ENCODE data around the gene PDLIM3. TPM values are rescaled to one million over a fixed set of nuclear protein-coding genes. Genes with fewer than 3 reads are reported as not detected.

PDLIM3 gene
- total RNA-seq, 5 donors from 2014 or later (not counting 1 experiment from before 2014, with no cell fraction given), result 0.23 to 0.63 (median 0.63) TPM; not detected in 2

DNA sequence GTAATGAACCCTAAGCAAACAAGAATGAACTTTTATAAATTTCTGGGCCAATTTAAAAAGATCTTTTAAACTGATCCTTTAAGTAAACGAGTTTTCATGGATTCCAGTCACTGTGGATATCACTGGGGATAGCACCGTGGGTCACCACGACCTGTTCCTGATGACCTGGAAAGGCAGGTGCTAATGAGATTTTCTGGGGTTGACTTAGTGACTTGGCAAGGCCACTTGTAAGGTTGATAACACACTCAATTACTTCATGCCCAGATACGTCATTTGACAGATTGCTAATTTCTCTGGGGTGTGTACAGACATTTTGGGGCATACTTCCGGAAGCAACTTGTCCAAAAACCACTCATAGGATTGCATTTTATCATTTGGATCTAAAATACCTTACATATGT, 24.5 kb downstream of the PDLIM3 start:
- Histone ChIP-seq H3K36me3 (ENCODE audit: control insufficient read depth in 2 of 2, extremely low read depth in 1 of 2, insufficient read depth in 1 of 2, low read length in 1 of 2) (no peaks in the 10 kb centered on the region), H3K27ac (ENCODE audit: low read length) (no peak overlapping the region), H3K4me1 (ENCODE audit: control insufficient read depth in 1 of 2, extremely low read depth in 1 of 2, insufficient read depth in 2 of 2, low read length in 2 of 2) (peaks cover 4 to 16% of the 10 kb centered on the region in 2 experiments), H3K4me3 (ENCODE audit: control insufficient read depth in 1 of 2, extremely low read depth in 1 of 2, low read length in 1 of 2) (no peak overlapping the region), H3K9me3 (no peaks in the 10 kb centered on the region), H3K27me3 (replicated peaks in 1 of 2; ENCODE audit: control insufficient read depth in 2 of 2, extremely low read depth in 1 of 2, insufficient read depth in 2 of 2, low read length in 1 of 2) (peaks cover 15 to 32% of the 10 kb centered on the region in 2 experiments)
- peaks cover 55 to 66% of the 10 kb centered on the region in 2 donors for H3K27me3 Mint-ChIP-seq
- H3K4me1 Mint-ChIP-seq, result peaks cover 14 to 20% (median 16%) of the 10 kb centered on the region in 3 donors
- H3K27ac Mint-ChIP-seq, result no peak overlapping the region
- H3K36me3 Mint-ChIP-seq, result no peaks in the 10 kb centered on the region
- H3K9me3 Mint-ChIP-seq, result no peaks in the 10 kb centered on the region
- no CpG with 5 or more reads among the region's 5 CpGs for WGBS (ENCODE audit: insufficient coverage)
- no peak for DNase-seq
- ChIA-PET POLR2A (no interaction called here), CTCF (no interaction called here)
- no peak overlapping the region for H3K4me3 Mint-ChIP-seq
- no peak for ATAC-seq (replicated peaks in 1 of 4)

DNA sequence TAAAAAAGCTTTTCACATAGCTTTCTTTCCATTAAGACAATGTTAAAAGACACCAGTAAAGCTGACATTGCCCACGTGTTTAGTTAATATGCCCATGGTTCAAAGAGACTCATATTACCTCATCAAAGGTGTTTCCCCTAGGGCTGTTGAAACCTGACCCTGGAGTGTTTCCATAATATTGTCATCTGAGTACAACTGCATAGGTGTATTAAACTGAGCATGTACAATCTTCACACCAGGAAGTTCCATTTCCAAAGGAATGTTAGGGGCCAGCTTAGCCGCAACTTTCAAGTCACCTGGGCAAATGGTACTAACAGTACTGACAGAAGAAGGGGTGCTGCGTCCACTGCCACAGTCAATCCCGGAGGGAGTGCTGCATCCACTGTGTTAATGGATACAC, 27.1 kb downstream of the PDLIM3 start:
- no peak for DNase-seq
- H3K4me3 ChIP-seq (ENCODE audit: control insufficient read depth in 1 of 2, extremely low read depth in 1 of 2, low read length in 1 of 2), result no peak overlapping the region
- no peaks in the 10 kb centered on the region for H3K9me3 ChIP-seq
- no peaks in the 10 kb centered on the region for H3K36me3 ChIP-seq (ENCODE audit: control insufficient read depth in 2 of 2, extremely low read depth in 1 of 2, insufficient read depth in 1 of 2, low read length in 1 of 2)
- Mint-ChIP-seq H3K4me1 (peaks cover 5 to 9% (median 7%) of the 10 kb centered on the region in 3 donors), H3K27ac (no peak overlapping the region), H3K9me3 (no peaks in the 10 kb centered on the region), H3K4me3 (no peak overlapping the region), H3K36me3 (no peaks in the 10 kb centered on the region), H3K27me3 (peaks cover 37 to 61% of the 10 kb centered on the region in 2 donors)
- WGBS (ENCODE audit: insufficient coverage), result 95% methylated on average over 3 of the region's 4 CpGs
- peaks cover 0 to 6% of the 10 kb centered on the region in 2 experiments for H3K4me1 ChIP-seq (ENCODE audit: control insufficient read depth in 1 of 2, extremely low read depth in 1 of 2, insufficient read depth in 2 of 2, low read length in 2 of 2)
- no peak for ATAC-seq (replicated peaks in 1 of 4)
- ChIA-PET POLR2A (no interaction called here), CTCF (interaction anchor here (0.6 to 0.7 kb wide), 2 partner anchors 10 to 74 kb away, joined by 3 read pairs; no protein-coding TSS in a partner anchor)
- no peak overlapping the region for H3K27ac ChIP-seq (ENCODE audit: low read length)
- peaks cover 13 to 23% of the 10 kb centered on the region in 2 experiments for H3K27me3 ChIP-seq (replicated peaks in 1 of 2; ENCODE audit: control insufficient read depth in 2 of 2, extremely low read depth in 1 of 2, insufficient read depth in 2 of 2, low read length in 1 of 2)

DNA sequence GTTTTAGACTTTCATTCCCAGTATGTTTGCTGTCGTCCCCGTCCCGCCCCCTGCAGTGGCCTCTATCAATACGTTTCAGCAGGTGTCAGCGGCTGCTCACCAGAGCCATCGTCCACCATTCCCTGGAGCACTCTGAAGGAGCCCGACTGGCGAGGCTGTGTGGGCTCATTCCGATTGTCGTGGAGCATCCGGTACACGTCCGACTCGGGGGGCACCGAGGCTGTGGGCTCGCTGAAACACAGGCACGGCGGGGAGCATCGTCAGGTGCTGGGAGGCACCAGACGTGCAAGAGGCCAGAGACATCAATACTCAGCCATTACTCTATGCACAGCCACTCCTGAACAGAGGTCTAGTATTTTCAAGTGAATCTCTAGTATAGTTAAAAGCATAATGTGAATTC, 28.9 kb downstream of the PDLIM3 start:
- Histone ChIP-seq H3K27ac (ENCODE audit: low read length) (no peak overlapping the region), H3K4me1 (ENCODE audit: control insufficient read depth in 1 of 2, extremely low read depth in 1 of 2, insufficient read depth in 2 of 2, low read length in 2 of 2) (no peaks in the 10 kb centered on the region), H3K4me3 (ENCODE audit: control insufficient read depth in 1 of 2, extremely low read depth in 1 of 2, low read length in 1 of 2) (no peak overlapping the region), H3K27me3 (replicated peaks in 1 of 2; ENCODE audit: control insufficient read depth in 2 of 2, extremely low read depth in 1 of 2, insufficient read depth in 2 of 2, low read length in 1 of 2) (peaks cover 9 to 14% of the 10 kb centered on the region in 2 experiments), H3K36me3 (ENCODE audit: control insufficient read depth in 2 of 2, extremely low read depth in 1 of 2, insufficient read depth in 1 of 2, low read length in 1 of 2) (no peaks in the 10 kb centered on the region), H3K9me3 (no peaks in the 10 kb centered on the region)
- H3K4me1 Mint-ChIP-seq, result no peaks in the 10 kb centered on the region
- ATAC-seq (replicated peaks in 1 of 4) (no peak), DNase-seq (no peak)
- no peaks in the 10 kb centered on the region for H3K9me3 Mint-ChIP-seq
- WGBS (ENCODE audit: insufficient coverage), result 90% methylated on average over 17 of the region's 20 CpGs
- no peak overlapping the region for H3K4me3 Mint-ChIP-seq
- ChIA-PET CTCF (no interaction called here), POLR2A (no interaction called here)
- H3K27me3 Mint-ChIP-seq, result peaks cover 28 to 44% of the 10 kb centered on the region in 2 donors
- no peaks in the 10 kb centered on the region for H3K36me3 Mint-ChIP-seq
- H3K27ac Mint-ChIP-seq, result no peak overlapping the region

DNA sequence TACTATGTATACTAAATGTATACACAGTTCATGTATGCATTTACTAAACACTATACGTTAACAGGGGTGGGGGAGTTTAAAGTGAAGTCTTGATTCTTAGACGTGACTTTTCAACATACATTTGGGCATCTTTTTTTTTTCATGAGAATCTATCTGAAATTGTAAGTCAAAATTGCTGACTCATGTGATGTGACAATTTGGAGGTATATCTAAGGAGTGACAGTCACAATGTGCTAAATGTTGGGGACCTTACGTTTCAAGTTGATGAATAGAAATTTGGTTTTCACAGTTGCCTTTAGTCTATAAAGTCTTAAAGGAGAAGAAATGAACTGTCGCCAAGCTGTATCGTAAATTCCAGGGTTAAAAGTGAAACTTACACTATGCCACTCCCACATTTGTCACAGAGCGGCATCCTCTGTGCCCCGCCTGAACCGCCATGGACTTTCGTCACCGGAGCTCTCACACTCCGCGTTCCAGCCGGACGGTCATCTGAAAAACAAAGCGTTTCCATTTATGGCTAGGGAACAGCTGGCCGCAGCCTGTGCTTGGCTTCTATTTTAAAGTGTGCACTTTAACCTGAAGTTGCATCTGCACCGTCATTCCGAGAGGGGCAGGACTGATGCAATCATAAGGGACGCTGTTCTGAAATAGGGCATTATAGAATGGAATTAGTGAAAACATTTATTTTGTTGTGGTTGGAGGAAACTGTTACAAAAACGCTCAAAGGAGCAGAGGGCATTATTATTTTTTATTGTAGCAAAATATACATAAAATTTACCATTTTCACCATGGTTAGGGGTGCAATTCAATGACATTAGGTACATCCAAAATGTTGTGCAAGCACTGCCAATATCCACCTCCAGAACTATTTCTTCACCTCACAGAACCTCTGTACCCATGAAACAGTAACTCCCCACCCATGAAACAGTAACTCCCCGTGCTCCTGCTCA, 30.9 kb downstream of the PDLIM3 start:
- Mint-ChIP-seq H3K36me3 (peaks cover 3% of the 10 kb centered on the region), H3K4me3 (no peak overlapping the region), H3K4me1 (no peaks in the 10 kb centered on the region), H3K27ac (no peak overlapping the region), H3K9me3 (peaks cover 0 to 7% (median 7%) of the 10 kb centered on the region in 3 donors), H3K27me3 (peaks cover 24 to 41% of the 10 kb centered on the region in 2 donors)
- ATAC-seq (replicated peaks in 1 of 4) (no peak), DNase-seq (no peak)
- 88% methylated on average over 14 of the region's 21 CpGs for WGBS (ENCODE audit: insufficient coverage)
- Histone ChIP-seq H3K27ac (ENCODE audit: low read length) (no peak overlapping the region), H3K4me3 (ENCODE audit: control insufficient read depth in 1 of 2, extremely low read depth in 1 of 2, low read length in 1 of 2) (no peak overlapping the region), H3K4me1 (ENCODE audit: control insufficient read depth in 1 of 2, extremely low read depth in 1 of 2, insufficient read depth in 2 of 2, low read length in 2 of 2) (no peaks in the 10 kb centered on the region), H3K9me3 (no peaks in the 10 kb centered on the region), H3K27me3 (replicated peaks in 1 of 2; ENCODE audit: control insufficient read depth in 2 of 2, extremely low read depth in 1 of 2, insufficient read depth in 2 of 2, low read length in 1 of 2) (peaks cover 4 to 17% of the 10 kb centered on the region in 2 experiments), H3K36me3 (ENCODE audit: control insufficient read depth in 2 of 2, extremely low read depth in 1 of 2, insufficient read depth in 1 of 2, low read length in 1 of 2) (no peaks in the 10 kb centered on the region)
- POLR2A ChIA-PET, result no interaction called here
- CTCF ChIA-PET, result no interaction called here

DNA sequence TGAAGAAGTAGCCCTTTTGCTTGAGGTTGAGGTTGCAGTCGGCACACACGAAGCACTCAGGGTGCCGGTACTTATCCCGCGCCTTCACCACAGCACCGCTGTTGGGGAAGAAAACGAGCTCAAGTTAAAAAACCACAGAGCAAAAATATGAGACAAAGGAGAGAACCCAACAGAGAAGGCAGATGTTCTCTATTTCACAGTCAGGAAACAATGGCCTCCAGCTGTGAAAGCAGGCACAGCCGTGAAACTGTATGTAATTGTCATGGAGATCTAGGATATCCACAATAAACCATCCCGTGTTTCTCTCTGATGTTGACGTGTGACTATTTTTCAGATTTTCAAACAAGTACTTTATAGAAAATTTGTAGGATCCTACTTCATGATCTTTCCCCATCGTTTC, 32.9 kb downstream of the PDLIM3 start:
- Histone ChIP-seq H3K4me3 (ENCODE audit: control insufficient read depth in 1 of 2, extremely low read depth in 1 of 2, low read length in 1 of 2) (no peak overlapping the region), H3K27ac (ENCODE audit: low read length) (no peak overlapping the region), H3K27me3 (replicated peaks in 1 of 2; ENCODE audit: control insufficient read depth in 2 of 2, extremely low read depth in 1 of 2, insufficient read depth in 2 of 2, low read length in 1 of 2) (peaks cover 0 to 18% of the 10 kb centered on the region in 2 experiments), H3K4me1 (ENCODE audit: control insufficient read depth in 1 of 2, extremely low read depth in 1 of 2, insufficient read depth in 2 of 2, low read length in 2 of 2) (no peaks in the 10 kb centered on the region), H3K36me3 (ENCODE audit: control insufficient read depth in 2 of 2, extremely low read depth in 1 of 2, insufficient read depth in 1 of 2, low read length in 1 of 2) (no peaks in the 10 kb centered on the region), H3K9me3 (no peaks in the 10 kb centered on the region)
- DNase-seq (no peak), ATAC-seq (replicated peaks in 1 of 4) (no peak)
- Mint-ChIP-seq H3K4me1 (no peaks in the 10 kb centered on the region), H3K27ac (no peak overlapping the region), H3K9me3 (peaks cover 0 to 7% (median 7%) of the 10 kb centered on the region in 3 donors), H3K36me3 (peaks cover 3% of the 10 kb centered on the region), H3K4me3 (no peak overlapping the region), H3K27me3 (peaks cover 14 to 41% of the 10 kb centered on the region in 2 donors)
- ChIA-PET POLR2A (no interaction called here), CTCF (no interaction called here)
- 90% methylated on average over 6 of the region's 11 CpGs for WGBS (ENCODE audit: insufficient coverage)

DNA sequence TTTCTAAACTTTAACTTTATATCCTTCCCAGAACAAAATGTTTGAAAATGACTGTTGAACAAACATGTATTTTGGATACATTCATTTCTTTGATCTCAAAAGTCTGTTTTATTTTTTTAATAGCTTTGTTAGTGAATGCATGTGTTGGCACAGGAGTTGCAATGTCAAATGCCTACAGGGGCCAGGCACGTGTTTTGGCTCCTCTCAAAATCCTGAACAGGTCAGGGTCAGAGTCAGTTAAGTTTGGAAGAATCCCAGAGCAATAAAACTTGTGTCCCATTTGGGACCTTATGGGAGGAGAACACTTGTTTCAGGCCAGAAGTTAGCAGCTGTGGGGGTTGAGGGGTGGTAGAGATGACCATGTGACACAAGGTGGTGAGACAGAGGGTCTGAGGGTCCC, 34.7 kb downstream of the PDLIM3 start:
- Mint-ChIP-seq H3K27me3 (peaks cover 10 to 37% of the 10 kb centered on the region in 2 donors), H3K4me1 (no peaks in the 10 kb centered on the region), H3K27ac (no peak overlapping the region), H3K9me3 (peaks cover 0 to 7% (median 7%) of the 10 kb centered on the region in 3 donors), H3K4me3 (no peak overlapping the region), H3K36me3 (peaks cover 3% of the 10 kb centered on the region)
- H3K27me3 ChIP-seq (replicated peaks in 1 of 2; ENCODE audit: control insufficient read depth in 2 of 2, extremely low read depth in 1 of 2, insufficient read depth in 2 of 2, low read length in 1 of 2), result peaks cover 0 to 13% of the 10 kb centered on the region in 2 experiments
- no peak overlapping the region for H3K4me3 ChIP-seq (ENCODE audit: control insufficient read depth in 1 of 2, extremely low read depth in 1 of 2, low read length in 1 of 2)
- ATAC-seq (replicated peaks in 1 of 4) (no peak), DNase-seq (no peak)
- no peak overlapping the region for H3K27ac ChIP-seq (ENCODE audit: low read length)
- ChIA-PET POLR2A (no interaction called here), CTCF (no interaction called here)
- WGBS (ENCODE audit: insufficient coverage), result 70% methylated on average over 1 of the region's 1 CpG
- no peaks in the 10 kb centered on the region for H3K9me3 ChIP-seq
- H3K36me3 ChIP-seq (ENCODE audit: control insufficient read depth in 2 of 2, extremely low read depth in 1 of 2, insufficient read depth in 1 of 2, low read length in 1 of 2), result no peaks in the 10 kb centered on the region
- H3K4me1 ChIP-seq (ENCODE audit: control insufficient read depth in 1 of 2, extremely low read depth in 1 of 2, insufficient read depth in 2 of 2, low read length in 2 of 2), result no peaks in the 10 kb centered on the region

All from T-cell (primary cell).